PC-9 (cell line): ENCODE data around the gene PHF21B.

Source experiments
- EZH2 ChIP-seq: fragments of 200-600 bp; sonication (generic); IDR thresholded peaks from 2 replicates; pipeline ENCODE4 v1.8.0; 2017; ENCODE audit warnings: antibody characterized with exemption, low read depth
- TF ChIP-seq, protein P1 (sequence below): fragments of 200-600 bp; sonication (generic); conservative IDR thresholded peaks from 2 replicates; pipeline ENCODE4 v1.6.1; 2017; ENCODE audit warnings: mixed run types, antibody characterized with exemption, mild to moderate bottlenecking, moderate library complexity

DNA sequence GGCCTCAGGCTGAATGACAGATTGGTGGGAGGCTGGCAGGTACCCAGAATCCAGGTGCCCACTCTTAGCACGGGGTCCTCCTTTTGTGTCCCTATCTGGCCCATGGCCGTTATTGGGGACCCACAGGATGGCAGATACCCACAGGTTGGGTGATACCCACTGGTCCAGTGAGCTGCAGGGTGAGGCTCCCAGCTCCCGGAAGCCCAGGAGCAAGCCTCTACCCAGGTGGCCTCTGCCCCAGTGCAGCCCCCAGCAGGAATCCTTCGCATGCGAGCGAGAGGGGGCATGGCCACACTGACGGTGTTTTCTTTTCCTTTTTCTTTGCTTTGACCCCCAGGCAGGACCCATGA lies 116.1 kb downstream of the PHF21B start:
- TF ChIP-seq, protein P1, sequence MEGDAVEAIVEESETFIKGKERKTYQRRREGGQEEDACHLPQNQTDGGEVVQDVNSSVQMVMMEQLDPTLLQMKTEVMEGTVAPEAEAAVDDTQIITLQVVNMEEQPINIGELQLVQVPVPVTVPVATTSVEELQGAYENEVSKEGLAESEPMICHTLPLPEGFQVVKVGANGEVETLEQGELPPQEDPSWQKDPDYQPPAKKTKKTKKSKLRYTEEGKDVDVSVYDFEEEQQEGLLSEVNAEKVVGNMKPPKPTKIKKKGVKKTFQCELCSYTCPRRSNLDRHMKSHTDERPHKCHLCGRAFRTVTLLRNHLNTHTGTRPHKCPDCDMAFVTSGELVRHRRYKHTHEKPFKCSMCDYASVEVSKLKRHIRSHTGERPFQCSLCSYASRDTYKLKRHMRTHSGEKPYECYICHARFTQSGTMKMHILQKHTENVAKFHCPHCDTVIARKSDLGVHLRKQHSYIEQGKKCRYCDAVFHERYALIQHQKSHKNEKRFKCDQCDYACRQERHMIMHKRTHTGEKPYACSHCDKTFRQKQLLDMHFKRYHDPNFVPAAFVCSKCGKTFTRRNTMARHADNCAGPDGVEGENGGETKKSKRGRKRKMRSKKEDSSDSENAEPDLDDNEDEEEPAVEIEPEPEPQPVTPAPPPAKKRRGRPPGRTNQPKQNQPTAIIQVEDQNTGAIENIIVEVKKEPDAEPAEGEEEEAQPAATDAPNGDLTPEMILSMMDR = no peak
- TF ChIP-seq EZH2 = no peak
